Loucy (cell line): ENCODE results near the gene TMPRSS2.

ENCODE experiments used
- H2AFZ ChIP-seq: fragments of 200-600 bp; sonication (generic); 2 replicates; pipeline ENCODE4 v1.6.0; 2016; ENCODE audit warnings: antibody characterized with exemption, mild to moderate bottlenecking, low read length, moderate library complexity
- H3F3A ChIP-seq: fragments of 200-600 bp; 2 replicates; pipeline ENCODE4 v1.6.0; 2016; ENCODE audit warnings: antibody characterized with exemption, low read depth, mild to moderate bottlenecking
- H3K27me3 ChIP-seq: fragments of 200-600 bp; sonication (generic); 2 replicates; pipeline ENCODE4 v1.6.1; 2014; ENCODE audit warnings: low read length, mild to moderate bottlenecking; ENCODE audit not compliant: insufficient read depth, poor library complexity, severe bottlenecking
- H3K36me3 ChIP-seq: fragments of 200-600 bp; sonication (generic); 2 replicates; pipeline ENCODE4 v1.6.1; 2016; ENCODE audit warnings: low read length; ENCODE audit not compliant: insufficient read depth
- H3K4me1 ChIP-seq: fragments of 200-600 bp; sonication (generic); 2 replicates; pipeline ENCODE4 v1.5.1; 2014; ENCODE audit warnings: low read length, mild to moderate bottlenecking; ENCODE audit not compliant: insufficient read depth, poor library complexity, severe bottlenecking
- H3K4me2 ChIP-seq: fragments of 200-600 bp; sonication (generic); 2 replicates; pipeline ENCODE4 v1.6.0; 2014; ENCODE audit warnings: antibody characterized with exemption, low read length, low read depth, mild to moderate bottlenecking; ENCODE audit not compliant: poor library complexity, severe bottlenecking
- H3K4me3 ChIP-seq: fragments of 200-600 bp; sonication (generic); 2 replicates; pipeline ENCODE4 v1.5.1; 2014; ENCODE audit warnings: low read length, mild to moderate bottlenecking, mixed read lengths; ENCODE audit not compliant: poor library complexity, severe bottlenecking
- H3K79me2 ChIP-seq: fragments of 200-600 bp; sonication (generic); 2 replicates; pipeline ENCODE4 v1.6.1; 2014; ENCODE audit warnings: low read length; ENCODE audit not compliant: insufficient read depth
- H3K9ac ChIP-seq: fragments of 200-600 bp; sonication (generic); 2 replicates; pipeline ENCODE4 v1.6.0; 2014; ENCODE audit warnings: mild to moderate bottlenecking, low read depth, low read length, moderate library complexity; ENCODE audit not compliant: poor library complexity, severe bottlenecking
- H3K9me2 ChIP-seq: fragments of 200-600 bp; sonication (generic); replicated peaks from 2 replicates; pipeline ENCODE4 v1.6.1; 2016; ENCODE audit warnings: low read depth, low read length, mixed read lengths
- H3K9me3 ChIP-seq: fragments of 200-600 bp; sonication (generic); 2 replicates; pipeline ENCODE4 v1.6.1; 2014; ENCODE audit warnings: mild to moderate bottlenecking, antibody characterized with exemption, low read length, low read depth; ENCODE audit not compliant: insufficient read depth
- H4K20me1 ChIP-seq: fragments of 200-600 bp; sonication (generic); 2 replicates; pipeline ENCODE4 v1.6.0; 2014; ENCODE audit warnings: antibody characterized with exemption, low read length, mild to moderate bottlenecking; ENCODE audit not compliant: insufficient read depth, poor library complexity, severe bottlenecking
- EZH2phosphoT487 ChIP-seq: fragments of 200-600 bp; IDR thresholded peaks from 2 replicates; pipeline ENCODE4 v1.6.1; 2018; ENCODE audit warnings: antibody characterized with exemption, mild to moderate bottlenecking, moderate library complexity, borderline replicate concordance
- TF ChIP-seq, protein P1 (sequence below): fragments of 200-600 bp; sonication (generic); conservative IDR thresholded peaks from 2 replicates; pipeline ENCODE4 v1.5.1; 2014; ENCODE audit warnings: mild to moderate bottlenecking, antibody characterized with exemption, low read length

TMPRSS2 gene

DNA sequence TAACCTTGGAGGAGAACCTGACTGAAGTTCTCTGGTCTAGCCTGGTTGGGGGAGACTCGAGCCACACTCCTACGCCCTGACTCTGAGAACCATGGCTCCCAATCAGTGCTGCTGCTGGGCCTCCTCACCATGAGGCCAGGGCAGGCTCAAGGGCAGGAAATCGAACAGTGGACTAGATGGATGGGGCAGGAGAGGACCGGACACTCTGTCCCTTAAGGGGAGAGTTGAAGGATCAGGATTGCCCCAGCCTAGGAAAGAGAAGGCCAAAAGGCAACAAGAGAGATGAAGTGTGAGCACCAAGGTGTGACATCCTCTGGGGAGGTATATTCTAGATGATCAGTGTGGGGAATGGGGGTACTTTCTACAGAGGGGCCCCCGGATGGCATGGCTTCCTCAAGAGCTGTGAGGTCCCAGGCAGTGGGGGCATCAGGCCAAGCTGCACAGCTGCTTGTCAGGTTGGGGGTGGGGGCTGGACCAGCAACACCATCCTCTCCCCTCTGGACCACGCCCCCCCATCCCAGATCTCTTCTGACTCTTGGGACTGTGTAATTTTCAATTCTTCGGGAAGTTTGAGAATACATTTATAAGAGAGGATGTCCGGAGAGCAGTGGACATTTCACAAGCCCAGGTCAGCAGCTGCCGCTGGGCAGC lies 47.9 kb downstream of the TMPRSS2 start:
- TF ChIP-seq EZH2phosphoT487, result no peak
- TF ChIP-seq, protein P1, sequence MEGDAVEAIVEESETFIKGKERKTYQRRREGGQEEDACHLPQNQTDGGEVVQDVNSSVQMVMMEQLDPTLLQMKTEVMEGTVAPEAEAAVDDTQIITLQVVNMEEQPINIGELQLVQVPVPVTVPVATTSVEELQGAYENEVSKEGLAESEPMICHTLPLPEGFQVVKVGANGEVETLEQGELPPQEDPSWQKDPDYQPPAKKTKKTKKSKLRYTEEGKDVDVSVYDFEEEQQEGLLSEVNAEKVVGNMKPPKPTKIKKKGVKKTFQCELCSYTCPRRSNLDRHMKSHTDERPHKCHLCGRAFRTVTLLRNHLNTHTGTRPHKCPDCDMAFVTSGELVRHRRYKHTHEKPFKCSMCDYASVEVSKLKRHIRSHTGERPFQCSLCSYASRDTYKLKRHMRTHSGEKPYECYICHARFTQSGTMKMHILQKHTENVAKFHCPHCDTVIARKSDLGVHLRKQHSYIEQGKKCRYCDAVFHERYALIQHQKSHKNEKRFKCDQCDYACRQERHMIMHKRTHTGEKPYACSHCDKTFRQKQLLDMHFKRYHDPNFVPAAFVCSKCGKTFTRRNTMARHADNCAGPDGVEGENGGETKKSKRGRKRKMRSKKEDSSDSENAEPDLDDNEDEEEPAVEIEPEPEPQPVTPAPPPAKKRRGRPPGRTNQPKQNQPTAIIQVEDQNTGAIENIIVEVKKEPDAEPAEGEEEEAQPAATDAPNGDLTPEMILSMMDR, result no peak

DNA sequence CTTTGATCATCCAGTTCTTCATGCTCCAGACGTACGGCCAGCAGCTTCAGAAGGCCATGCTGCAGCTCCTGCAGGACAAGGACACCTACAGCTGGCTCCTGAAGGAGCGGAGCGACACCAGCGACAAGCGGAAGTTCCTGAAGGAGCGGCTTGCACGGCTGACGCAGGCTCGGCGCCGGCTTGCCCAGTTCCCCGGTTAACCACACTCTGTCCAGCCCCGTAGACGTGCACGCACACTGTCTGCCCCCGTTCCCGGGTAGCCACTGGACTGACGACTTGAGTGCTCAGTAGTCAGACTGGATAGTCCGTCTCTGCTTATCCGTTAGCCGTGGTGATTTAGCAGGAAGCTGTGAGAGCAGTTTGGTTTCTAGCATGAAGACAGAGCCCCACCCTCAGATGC lies 49.4 kb downstream of the TMPRSS2 start:
- Histone ChIP-seq H3F3A (no peaks in the 10 kb centered on the region), H4K20me1 (no peaks in the 10 kb centered on the region), H3K9ac (no peak overlapping the region), H3K9me2 (no peaks in the 10 kb centered on the region), H3K4me2 (no peak overlapping the region), H2AFZ (no peak overlapping the region), H3K27me3 (no peaks in the 10 kb centered on the region), H3K9me3 (no peaks in the 10 kb centered on the region), H3K4me3 (no peak overlapping the region), H3K36me3 (no peaks in the 10 kb centered on the region), H3K4me1 (peaks cover 7% of the 10 kb centered on the region), H3K79me2 (no peaks in the 10 kb centered on the region)
- TF ChIP-seq, protein P1, result no peak
- no peak for TF ChIP-seq EZH2phosphoT487

More for the DNA sequence above, 47.9 kb downstream of the TMPRSS2 start:
- Histone ChIP-seq H3F3A (no peaks in the 10 kb centered on the region), H3K36me3 (no peaks in the 10 kb centered on the region), H3K9ac (no peak overlapping the region), H2AFZ (no peak overlapping the region), H3K9me2 (no peaks in the 10 kb centered on the region), H4K20me1 (no peaks in the 10 kb centered on the region), H3K9me3 (no peaks in the 10 kb centered on the region), H3K27me3 (no peaks in the 10 kb centered on the region), H3K4me3 (no peak overlapping the region), H3K79me2 (no peaks in the 10 kb centered on the region), H3K4me1 (peaks cover 7% of the 10 kb centered on the region), H3K4me2 (no peak overlapping the region)

DNA sequence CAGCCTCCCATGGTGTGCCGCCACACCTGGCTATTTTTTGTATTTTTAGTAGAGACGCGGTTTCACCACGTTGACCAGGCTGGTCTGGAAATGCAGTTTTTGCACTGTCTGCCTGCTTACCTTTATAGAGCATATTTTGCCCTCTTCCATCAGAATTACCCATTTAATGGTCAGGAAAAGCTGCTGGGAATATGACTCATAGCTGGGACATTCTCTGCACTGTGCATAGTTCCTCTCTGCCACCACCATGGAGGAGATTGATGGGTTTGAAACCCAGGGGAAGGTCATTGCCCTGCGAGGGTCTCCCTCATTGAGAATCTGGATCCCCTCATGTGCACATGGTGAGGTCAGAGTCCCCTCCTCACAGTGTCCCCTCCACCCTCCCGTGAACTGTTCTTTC lies 49.8 kb downstream of the TMPRSS2 start:
- H3K4me2 ChIP-seq, result no peak overlapping the region

More for the DNA sequence above, 49.8 kb downstream of the TMPRSS2 start:
- H3K36me3 ChIP-seq, result no peaks in the 10 kb centered on the region
- H4K20me1 ChIP-seq, result no peaks in the 10 kb centered on the region
- H3F3A ChIP-seq, result no peaks in the 10 kb centered on the region
- peaks cover 7% of the 10 kb centered on the region for H3K4me1 ChIP-seq
- no peaks in the 10 kb centered on the region for H3K27me3 ChIP-seq
- H3K79me2 ChIP-seq, result no peaks in the 10 kb centered on the region
- H3K9ac ChIP-seq, result no peak overlapping the region
- H3K4me3 ChIP-seq, result no peak overlapping the region
- H3K9me2 ChIP-seq, result no peaks in the 10 kb centered on the region
- TF ChIP-seq EZH2phosphoT487, result no peak
- TF ChIP-seq, protein P1, result no peak
- H3K9me3 ChIP-seq, result no peaks in the 10 kb centered on the region
- H2AFZ ChIP-seq, result no peak overlapping the region
